Fibroblast of gingiva (primary cell): Measurements from ENCODE around the gene GMPS.
"Not testable (repeated sequence)": the region's sequence is repeated elsewhere in the genome, so short reads cannot be mapped to it uniquely, and the experiment has no call there.

Experiments used
- DNase-seq: peaks from one replicate; pipeline ENCODE4 v3.0.0-alpha.2; 2011; ENCODE audit warnings: low read depth

The GMPS gene

DNA sequence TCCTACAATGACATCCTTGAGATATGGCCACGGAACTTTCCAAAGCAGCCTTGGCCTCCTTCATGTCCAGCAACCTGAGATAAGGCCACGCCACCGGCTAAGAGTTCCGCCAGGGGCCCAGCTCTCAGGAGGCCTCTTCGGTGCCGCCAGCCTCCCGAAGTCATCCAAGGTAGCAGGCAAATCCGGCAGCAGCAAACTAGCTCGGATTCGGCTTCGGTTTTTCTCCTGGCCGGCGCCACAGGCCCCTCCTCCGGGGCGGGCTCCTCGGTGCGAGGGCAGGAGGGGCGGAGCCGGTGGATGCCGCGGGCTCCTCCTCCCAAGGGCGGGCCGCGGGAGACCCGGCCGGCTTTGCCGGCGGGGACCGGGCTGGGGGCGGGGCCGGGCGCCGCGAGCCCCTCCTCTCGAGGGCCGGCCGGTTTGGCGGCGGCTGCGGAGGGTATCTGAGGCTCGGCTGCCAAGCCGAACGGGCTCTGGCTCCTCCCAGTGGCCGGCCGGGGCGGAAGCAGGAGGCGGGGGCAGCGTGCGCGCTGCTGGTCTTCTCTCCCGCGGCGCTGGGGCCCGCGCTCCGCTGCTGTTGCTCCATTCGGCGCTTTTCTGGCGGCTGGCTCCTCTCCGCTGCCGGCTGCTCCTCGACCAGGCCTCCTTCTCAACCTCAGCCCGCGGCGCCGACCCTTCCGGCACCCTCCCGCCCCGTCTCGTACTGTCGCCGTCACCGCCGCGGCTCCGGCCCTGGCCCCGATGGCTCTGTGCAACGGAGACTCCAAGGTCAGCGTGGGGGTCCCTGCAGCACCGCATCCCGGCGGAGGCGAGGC is at the start of gene GMPS:
GMPS (plus strand) TSS at position 518 of the 812 bp plus-strand sequence; CDS start at position 739, 221 bp downstream.
- peak; percentile 92 for DNase-seq

DNA sequence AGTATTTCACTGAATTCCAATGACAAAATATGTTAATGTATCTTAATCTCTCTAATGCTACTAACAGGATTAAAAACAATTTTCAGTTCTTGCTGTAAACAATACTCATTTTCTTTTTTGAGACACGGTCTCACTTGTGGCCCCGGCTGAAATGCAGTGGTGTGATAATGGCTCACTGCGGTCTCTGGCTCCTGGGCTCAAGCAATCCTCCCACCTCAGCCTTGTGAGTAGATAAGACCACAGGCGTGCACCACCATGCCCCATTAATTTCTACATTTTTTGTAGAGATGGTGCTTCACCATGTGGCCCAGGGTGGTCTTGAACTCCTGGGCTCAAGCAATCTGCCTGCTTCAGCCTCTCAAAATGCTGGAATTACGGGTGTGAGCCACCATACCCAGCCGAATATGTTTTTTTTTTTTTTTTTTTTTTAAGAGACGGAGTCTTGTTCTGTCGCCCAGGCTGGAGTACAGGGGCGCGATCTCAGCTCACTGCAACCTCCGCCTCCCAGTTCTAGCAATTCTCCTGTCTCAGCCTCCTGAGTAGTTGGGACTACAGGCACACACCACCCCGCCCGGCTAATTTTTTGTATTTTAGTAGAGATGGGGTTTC is 41.9 kb upstream of the GMPS start:
- not testable (repeated sequence) for DNase-seq

DNA sequence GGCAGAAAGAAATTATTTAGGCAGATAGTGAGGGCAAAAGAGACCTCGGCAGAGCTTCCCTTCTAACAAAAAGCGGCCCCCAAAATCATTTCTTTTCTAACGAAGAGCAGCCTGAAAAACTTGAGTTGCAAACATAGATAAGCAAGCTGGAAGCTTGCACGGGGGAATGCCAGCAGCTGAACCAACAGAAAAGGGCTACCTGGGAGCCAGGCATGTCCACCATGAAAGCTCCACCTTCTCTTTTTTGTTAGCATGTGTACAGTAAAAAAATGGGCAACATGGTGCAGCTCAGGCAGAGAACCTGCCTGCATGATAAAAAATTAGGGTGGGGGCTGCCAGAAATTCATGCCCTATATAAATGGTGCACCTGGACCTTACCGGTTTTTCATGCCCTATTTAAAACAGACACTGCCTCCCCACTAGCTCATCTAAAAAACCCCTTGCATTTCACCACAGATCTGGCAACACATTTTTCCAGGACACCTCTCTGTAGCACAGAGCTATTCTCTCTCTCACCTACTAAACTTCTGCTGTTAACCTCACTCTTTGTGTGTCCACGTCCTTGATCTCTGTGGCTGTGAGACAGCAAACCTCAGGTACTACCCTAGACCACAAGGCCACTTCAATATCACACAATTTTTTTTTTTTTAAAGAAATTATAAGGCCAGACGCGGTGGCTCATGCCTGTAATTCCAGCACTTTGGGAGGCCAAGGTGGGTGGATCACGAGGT is 34.9 kb upstream of the GMPS start:
- DNase-seq = no peak

DNA sequence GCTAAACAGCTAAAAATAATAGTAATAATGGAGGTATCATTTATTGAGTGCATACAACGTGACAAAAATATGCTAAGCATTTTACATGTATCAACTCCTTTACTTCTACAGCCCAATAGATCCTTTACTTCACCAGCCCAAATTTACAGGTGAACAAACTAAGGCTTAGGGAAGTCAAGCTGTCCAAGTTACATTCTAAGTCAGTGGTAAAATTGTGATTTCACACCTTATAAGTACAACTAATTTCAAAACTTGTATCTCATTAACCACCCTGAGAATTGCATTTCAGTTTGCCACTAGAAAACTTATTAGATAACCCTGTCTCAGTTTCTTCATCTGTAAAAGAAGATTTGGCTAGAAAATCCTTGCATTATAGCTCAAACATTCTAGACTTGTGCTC is 26.9 kb upstream of the GMPS start:
- no peak for DNase-seq

DNA sequence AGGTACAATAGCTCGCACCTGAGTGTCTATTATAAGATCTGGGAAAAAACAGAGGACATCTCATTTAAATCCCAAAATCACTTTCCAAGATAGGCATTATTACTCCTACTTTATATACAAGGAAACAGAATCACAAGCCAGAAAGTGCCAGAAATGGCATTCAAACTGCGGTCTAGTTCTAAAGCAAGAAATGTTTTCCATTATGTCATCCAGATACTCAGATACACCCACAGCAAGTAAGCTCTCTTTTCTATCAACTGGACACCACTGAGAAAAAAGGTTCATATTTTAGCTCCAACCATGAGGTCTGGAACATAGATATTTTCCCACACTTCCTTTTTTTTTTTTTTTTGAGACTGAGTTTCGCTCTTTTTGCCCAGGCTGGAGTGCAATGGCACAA is 24.3 kb upstream of the GMPS start:
- DNase-seq = no peak

DNA sequence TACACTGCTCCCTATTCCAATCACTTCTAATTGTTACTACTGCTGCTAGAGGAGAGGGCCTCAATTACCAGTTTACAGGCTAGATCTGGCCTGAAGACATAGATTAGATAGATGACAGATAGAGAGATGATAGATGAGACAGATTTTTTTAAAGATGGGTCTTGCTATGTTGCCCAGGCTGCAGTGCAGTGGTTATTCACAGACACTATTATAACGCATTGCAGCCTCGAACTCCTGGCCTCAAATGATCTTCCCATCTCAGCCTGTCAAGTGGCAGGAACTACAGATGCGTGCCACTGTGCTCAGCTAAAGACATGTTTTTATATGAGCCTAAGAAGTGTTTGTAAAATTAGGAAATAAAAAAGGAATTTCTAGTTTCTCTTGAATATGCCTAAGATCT is 22.5 kb upstream of the GMPS start:
- no peak for DNase-seq

DNA sequence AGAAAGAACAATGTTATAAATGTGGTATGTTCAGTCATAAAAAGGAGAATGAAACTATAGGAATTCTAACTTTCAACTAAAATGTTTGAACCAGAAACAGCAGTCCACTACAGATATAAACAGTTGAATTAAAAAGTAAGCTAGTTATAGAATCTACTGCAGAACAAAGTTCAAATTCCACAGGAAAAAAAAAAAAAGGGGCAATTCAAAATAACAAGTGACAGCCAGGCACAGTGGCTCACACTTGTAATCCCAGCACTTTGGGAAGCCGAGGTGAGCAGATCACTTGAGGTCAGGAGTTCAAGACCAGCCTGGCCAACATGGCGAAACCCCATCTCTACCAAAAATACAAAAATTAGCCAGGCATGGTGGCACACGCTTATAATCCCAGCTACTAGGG is 21.0 kb upstream of the GMPS start:
- not testable (repeated sequence) for DNase-seq

DNA sequence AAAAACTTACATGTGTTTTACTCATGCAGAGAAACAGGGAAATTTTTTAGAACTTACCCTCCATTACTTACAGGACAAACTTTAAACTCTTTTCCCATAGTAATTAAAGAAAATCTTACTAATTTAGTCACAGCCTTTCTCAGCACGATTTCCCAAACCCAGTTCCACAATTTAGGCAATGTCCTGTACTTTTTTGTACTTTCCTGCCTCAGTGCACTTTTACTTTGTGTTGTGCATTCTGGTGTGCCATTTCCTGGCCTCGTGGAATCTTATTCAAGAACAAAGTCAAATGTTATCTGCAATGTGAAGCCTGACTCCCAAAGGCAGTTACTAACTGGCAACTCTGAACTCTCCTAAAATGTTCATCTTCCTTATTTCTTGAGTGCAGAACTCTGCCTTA is 18.1 kb upstream of the GMPS start:
- DNase-seq = no peak

DNA sequence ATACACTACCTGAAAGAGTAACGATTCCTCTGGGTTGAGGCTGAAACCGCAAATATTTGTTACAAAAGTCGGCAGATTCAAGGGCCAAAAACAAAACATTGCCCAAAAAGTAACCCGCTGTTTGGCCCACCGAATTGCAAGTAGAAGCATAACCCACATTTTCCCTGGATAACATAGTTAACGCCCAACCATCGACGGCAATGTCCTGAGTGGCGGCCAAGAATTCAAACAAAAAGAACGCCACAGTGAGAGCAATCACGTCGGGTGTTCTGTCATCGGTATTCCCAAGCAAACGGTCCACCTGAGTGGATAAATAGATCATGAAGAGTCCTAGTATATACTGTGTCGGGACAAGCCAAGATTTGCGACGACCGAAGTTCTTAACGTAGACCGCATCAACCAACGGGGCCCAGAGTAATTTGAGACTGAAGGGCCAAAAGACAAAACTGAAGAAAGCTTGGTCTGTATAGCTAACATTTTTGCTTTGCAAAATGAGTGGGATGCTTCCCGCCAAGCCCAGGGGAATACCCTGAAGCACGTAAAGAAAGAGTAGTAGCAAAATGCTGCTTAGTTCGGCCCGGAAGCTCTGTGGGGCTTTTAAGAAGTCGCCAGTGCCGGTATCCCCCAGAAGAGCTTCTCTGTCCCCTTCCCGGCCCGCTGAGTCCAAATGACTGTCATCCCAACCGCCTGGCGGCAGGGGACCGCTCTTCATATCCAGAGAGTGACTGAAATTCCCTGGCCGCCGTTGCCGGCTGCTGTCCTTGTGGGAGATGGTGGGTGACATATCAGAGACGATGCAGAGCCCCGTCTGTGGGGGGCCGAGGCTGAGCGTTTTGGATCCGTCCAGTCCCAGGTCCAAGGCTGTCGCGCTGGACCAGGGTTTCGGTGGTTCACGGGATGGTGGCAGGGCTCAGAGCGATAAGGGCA is 17.0 kb upstream of the GMPS start:
- DNase-seq = no peak

DNA sequence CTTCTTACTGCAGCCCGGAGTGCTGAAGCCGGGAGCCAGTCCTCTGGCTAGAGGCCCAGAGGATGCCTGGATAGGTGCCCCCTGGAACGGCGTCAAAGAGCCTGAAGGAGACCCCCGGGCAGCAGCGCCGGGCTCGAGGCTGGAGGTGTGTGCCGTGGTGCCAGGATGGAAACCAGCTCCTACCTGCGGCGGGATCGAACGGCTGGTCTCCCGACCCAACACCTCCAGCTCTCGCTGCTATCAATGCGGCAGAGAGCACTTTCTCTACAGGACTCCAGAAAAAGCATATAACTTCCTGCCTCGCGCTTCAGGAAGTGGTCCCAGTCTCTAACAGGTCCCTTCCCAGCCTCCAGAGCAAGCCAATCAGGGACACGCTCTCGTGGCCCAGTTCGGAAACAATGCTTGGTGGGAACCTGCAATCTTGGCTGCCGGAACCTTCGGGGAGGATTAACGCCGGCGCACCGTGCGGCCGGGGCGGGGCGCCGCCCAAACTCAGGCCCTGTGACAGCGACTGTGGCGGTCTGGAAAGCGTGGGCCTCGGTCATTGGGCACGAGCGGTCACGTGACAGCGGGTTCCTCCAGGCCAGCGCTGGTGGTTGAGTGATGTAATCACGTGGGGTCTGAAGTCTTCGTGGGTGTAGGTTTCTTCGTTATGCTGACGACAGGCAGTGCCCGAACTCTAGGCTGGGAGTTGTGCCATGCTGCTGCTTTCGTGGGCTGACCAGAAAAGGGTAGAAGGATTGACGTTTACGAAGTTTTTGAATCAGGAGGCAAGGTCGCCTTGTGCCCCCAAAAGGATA is 16.1 kb upstream of the GMPS start, which contains the start of gene SLC33A1:
SLC33A1 (minus strand) TSS at position 287 of the 800 bp plus-strand sequence. CDS start 430 bp downstream, outside the sequence.
- peak; percentile 100 for DNase-seq

DNA sequence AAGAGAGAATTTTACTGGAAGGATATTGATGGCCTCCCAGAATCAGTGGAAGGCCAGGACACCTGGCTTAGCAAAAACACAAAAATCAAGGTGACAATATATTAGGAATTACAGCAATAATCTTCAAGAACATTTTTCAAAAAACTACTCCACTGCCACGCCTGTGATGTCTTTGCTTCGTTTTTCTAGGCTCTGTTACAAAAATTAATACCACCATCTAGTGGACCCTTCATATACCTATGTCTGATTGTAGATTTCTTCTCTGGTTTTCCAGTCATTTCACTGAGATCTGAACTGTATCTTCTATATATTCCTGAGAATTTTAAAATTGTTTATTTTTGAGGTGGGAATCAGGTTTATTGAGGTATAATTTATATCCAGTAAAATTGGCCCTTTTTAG is 10.6 kb upstream of the GMPS start:
- DNase-seq = no peak

DNA sequence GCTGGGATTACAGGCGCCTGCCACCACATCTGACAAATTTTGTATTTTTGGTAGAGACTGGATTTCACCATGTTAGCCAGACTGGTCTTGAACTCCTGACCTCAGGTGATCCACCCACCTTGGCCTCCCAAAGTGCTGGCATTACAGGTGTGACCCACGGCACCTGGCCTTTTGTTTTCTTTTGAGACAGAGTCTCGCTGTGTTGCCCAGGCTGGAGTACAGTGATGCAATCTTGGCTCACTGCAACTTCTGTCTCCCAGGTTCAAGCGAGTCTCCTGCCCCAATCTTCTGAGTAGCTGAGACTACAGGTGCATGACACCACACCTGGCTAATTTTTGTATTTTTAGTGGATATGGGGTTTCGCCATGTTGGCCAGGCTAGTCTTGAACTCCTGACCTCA is 10.0 kb upstream of the GMPS start:
- not testable (repeated sequence) for DNase-seq

DNA sequence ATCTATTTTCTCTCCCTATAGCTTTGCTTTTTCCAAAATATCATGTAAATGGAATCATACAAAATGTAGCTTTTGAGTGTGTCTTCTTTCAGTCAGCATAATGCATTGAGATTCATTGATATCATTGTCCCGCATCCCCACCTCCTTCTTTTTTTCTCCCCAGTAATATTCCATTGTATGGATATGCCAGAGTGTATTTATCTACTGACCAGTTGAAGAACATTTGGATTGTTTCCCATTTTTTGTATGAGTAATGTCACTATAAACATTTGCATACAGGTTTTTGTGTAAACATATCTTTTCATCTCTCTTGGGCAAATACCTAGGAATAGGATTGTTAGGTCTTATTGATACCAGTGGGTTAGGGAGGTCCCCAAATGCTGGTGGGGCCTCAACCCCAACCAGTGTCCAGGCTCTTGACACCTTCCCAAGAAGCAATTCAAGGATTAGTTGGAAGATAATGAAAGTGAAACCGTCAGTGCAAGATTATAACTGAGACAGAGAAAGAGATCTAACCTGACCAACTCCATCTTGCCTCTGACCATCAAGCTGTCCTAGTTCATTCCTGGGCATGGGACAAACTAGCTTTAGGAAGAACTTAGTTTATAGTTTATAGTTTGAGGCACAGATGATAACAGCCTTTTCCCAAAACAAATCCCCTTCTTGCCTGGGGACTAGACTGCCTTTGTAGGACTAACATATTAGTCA is 8.8 kb upstream of the GMPS start:
- no peak for DNase-seq

DNA sequence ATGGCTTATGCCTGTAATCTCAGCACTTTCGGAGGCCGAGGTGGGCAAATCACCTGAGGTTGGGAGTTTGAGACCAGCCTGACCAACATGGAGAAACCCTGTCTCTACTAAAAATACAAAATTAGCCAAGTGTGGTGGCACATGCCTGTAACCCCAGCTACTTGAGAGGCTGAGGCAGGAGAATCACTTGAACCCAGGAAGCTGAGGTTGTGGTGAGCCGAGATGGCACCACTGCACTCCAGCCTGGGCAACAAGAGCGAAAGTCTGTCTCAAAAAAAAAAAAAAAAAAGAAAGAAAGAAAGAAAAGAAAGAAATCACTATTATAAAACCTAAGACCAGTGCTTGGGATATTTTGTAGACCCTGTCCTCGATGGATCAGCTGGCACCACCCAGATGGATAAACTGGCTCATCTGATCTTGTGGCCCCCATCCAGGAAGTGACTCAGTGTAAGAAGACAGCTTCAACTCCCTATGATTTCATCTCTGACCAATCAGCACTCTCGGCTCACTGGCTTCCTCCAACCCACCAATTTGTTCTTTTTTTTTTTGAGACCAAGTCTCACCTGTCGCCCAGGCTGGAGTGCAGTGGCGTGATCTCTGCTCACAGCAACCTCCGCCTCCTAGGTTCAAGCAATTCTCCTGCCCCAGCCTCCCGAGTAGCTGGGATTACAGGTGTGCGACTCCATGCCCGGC is 8.0 kb upstream of the GMPS start:
- DNase-seq = peak; percentile 37

DNA sequence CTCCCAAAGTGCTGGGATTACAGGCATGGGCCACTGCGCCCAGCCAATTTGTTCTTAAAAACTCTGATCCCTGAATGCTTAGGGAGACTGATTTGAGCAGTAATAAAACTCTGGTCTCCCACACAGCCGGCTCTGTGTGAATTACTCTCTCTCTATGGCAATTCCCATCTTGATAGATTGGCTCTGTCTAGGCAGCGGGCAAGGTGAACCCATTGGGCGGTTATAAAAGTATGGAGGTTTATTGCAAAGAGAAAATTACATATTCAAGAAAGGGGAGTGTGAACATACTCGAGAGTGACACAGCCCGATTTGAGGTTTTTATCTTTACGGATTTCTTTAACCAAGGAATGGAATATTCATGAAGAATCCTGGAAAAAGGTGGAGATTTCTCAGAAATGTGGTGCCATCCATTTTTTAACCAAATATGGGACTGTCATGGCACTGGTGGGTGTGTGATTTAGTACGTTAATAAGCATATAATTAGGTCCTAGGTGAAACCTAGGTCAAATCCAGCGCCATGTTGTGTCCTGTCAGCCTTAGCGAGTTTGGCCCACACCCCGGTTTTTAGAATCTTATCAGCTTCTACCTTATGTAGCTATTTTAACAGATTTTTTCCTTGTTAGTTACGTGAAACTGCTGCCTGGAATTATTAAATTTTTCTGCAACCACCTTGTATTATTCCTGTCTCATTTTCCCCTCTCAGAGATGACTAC is 7.2 kb upstream of the GMPS start:
- no peak for DNase-seq

DNA sequence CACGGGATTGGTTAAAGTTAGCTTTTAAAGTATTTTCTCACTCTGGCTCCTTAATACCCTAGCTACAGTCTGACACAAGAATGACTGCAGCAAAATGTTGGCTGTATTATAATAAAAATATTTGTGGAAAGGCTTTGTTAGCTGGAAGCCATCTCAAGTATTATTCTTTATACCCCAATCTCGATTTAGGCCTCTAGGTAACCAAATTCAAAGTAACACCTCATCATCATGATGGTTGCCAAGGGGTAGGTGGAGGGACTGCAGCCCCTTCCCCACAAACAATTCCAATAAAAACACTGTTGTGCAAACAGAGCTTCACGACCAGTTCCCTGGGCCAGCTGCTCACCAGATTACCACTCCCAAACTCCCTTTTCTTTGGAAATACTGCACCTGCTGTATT is 759 bp upstream of the GMPS start:
- DNase-seq = no peak

DNA sequence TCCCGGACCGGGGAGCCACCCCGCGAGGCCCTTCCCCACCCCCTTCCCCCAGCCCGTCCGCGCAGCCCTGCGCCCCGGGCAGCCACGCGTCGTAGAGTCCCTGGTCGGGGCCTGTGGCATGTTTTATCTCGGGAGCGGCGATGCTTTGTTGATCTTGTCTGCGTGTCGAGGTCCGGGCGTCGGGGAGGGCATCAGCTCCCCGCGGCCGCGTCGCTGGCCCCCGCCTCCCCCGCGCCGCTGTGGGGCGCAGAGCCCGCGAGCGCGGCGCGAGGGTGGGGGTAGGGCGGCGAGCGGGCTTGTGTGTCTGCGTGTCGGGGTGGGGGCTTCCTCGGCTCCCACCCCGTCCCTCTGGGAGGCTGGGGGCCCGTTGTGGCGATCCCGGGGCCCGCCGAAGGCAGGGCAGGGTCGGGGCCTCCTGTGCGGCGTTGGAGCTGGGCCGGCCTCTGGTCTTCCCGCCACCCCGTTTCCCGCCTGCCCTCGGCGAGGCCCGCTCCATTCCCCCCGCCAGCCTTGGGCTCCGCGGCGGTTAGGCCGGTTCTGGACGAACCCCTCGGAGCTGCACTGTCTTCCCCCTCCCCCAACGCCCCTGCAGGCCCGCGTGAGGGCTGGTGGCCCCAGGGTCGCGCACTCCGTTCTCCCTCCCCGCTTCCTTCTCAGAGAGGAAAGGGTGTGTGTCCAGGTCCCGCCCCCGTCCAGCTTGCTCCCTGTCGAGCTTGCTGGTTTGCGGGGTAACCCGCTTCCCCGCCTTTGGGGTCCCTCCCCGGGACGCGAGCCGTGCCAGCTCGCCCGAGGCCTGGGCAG is 695 bp downstream of the GMPS start:
- DNase-seq = peak; percentile 49

DNA sequence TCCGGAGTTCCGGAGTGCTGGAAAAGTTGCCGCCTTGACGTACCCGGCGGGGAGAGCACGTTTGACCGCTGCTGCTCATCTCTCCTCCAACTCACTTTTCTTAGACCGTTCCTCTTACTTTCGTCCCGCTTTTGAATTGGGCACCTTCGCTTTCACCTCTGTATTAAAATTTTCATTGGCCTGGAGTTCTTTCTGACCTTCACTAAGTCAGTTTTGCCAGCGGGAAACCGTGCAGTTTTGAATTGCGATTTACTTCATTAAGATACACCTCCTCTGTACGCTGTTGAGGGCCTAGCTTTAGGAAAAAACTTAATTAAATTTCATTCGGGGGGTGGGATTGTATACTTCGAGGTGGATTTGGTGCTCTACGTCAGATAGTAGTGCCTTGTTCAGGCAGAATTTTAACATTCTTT is 1.3 kb downstream of the GMPS start:
- DNase-seq = no peak
